ENCODE results near the gene MAP4K3. TPM values are rescaled to one million over a fixed set of nuclear protein-coding genes. Genes with fewer than 3 reads are reported as not detected.
"Not testable (repeated sequence)": the region's sequence is repeated elsewhere in the genome, so short reads cannot be mapped to it uniquely, and the experiment has no call there.

Gene MAP4K3
- total RNA-seq, 3 donors from 2014 or later, result 56.2 to 101 (median 69.8) TPM

DNA sequence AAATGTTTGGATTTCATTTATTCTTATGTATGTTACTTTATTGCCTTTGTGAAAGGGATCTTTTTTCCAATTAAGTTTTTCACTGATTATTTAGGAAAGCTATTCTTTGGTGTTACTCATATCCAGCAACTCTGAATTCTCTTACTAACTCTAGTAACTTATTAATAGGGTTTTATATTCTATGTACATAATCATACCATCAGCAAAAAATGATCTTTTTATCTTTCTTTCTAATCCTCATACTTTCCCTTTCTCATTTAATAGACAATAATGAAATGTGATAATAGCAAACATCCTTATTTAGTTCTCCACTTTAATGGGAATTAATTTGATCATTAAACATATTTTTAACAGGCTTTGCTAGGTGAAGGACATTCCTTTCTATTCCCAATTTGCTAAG is 181.0 kb downstream of the MAP4K3 start:
- TF ChIP-seq POLR2AphosphoS5 (IDR thresholded peaks at IDR 0.05) (no peak), POLR2A (IDR thresholded peaks at IDR 0.05) (no peak)
- TF ChIP-seq, protein P1, sequence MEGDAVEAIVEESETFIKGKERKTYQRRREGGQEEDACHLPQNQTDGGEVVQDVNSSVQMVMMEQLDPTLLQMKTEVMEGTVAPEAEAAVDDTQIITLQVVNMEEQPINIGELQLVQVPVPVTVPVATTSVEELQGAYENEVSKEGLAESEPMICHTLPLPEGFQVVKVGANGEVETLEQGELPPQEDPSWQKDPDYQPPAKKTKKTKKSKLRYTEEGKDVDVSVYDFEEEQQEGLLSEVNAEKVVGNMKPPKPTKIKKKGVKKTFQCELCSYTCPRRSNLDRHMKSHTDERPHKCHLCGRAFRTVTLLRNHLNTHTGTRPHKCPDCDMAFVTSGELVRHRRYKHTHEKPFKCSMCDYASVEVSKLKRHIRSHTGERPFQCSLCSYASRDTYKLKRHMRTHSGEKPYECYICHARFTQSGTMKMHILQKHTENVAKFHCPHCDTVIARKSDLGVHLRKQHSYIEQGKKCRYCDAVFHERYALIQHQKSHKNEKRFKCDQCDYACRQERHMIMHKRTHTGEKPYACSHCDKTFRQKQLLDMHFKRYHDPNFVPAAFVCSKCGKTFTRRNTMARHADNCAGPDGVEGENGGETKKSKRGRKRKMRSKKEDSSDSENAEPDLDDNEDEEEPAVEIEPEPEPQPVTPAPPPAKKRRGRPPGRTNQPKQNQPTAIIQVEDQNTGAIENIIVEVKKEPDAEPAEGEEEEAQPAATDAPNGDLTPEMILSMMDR (IDR thresholded peaks at IDR 0.05), result no peak
- no peaks in the 10 kb centered on the region for H3K4me1 ChIP-seq
- no peak for DNase-seq (ENCODE audit: low spot score in 2 of 2)
- H3K9me3 ChIP-seq, result no peaks in the 10 kb centered on the region
- no peak overlapping the region for H3K4me3 ChIP-seq
- no peak overlapping the region for H3K27ac ChIP-seq
- intact Hi-C loops (cut with DNase I; ENCODE audit: low total_unique reads), result no loop called here
- no peaks in the 10 kb centered on the region for H3K36me3 ChIP-seq
- no peaks in the 10 kb centered on the region for H3K27me3 ChIP-seq

DNA sequence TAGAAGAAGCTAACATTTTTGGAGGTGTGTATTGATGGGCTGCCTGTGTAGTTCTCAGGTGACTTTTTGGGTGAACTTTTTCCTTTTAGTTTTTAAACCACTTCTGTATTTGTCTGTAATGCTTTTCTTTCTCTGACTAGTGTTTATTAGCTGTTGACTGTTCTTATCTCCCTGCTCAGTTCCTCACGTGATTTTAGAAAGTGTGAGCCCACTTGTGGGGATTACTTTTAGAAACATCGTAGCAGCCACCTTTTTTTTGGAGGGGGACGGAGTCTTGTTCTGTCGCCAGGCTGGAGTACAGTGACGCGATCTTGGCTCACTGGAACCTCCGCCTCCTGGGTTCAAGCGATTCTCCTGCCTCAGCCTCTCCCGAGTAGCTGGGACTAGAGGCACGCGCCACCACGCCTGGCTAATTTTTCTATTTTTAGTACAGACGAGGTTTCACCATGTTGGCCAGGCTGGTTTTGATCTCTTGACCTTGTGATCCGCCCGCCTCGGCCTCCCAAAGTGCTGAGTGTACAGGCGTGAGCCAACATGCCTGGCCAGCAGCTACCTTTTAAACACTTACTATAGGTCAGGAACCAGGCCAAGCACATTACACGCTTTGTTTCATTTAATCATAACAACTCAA is 184.1 kb downstream of the MAP4K3 start:
- DNase-seq (ENCODE audit: low spot score in 2 of 2), result no peak
- Histone ChIP-seq H3K4me3 (no peak overlapping the region), H3K27me3 (no peaks in the 10 kb centered on the region), H3K27ac (no peak overlapping the region), H3K4me1 (no peaks in the 10 kb centered on the region), H3K9me3 (no peaks in the 10 kb centered on the region), H3K36me3 (peaks cover 3% of the 10 kb centered on the region)
- intact Hi-C loops (cut with DNase I; ENCODE audit: low total_unique reads), result no loop called here
- TF ChIP-seq, protein P1 (IDR thresholded peaks at IDR 0.05), result no peak
- TF ChIP-seq POLR2A (IDR thresholded peaks at IDR 0.05) (no peak), POLR2AphosphoS5 (IDR thresholded peaks at IDR 0.05) (no peak)

DNA sequence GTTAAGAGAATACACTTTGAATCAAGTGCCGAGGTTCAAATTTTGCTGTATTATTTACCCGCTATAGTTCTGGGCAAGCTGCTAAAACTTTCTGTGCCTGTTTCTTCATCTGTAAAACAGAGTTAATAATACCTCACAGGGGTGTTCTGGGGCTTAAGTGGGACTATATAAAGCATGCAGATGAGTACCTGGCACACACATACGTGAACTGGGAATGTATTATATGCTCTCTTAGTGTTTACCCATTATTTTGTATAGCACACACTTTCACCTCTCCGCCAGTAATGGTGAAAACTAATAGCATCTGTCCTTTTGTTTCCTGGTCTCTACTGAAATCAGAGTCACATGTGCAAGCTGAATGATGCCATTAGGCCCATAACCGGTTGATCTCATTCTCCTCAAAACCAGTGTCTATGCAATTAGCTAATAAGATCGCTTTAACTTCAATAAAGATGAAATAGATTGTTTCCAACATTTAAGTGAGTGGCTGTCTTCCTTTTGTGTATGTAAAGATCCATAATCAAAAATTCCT is 189.5 kb downstream of the MAP4K3 start:
- H3K4me1 ChIP-seq, result no peaks in the 10 kb centered on the region
- H3K4me3 ChIP-seq, result no peak overlapping the region
- TF ChIP-seq POLR2AphosphoS5 (IDR thresholded peaks at IDR 0.05) (no peak), POLR2A (IDR thresholded peaks at IDR 0.05) (no peak)
- TF ChIP-seq, protein P1 (IDR thresholded peaks at IDR 0.05), result no peak
- peaks cover 3% of the 10 kb centered on the region for H3K36me3 ChIP-seq
- H3K9me3 ChIP-seq, result no peaks in the 10 kb centered on the region
- DNase-seq (ENCODE audit: low spot score in 2 of 2), result no peak
- H3K27me3 ChIP-seq, result no peaks in the 10 kb centered on the region
- intact Hi-C loops (cut with DNase I; ENCODE audit: low total_unique reads), result no loop called here
- H3K27ac ChIP-seq, result no peak overlapping the region

DNA sequence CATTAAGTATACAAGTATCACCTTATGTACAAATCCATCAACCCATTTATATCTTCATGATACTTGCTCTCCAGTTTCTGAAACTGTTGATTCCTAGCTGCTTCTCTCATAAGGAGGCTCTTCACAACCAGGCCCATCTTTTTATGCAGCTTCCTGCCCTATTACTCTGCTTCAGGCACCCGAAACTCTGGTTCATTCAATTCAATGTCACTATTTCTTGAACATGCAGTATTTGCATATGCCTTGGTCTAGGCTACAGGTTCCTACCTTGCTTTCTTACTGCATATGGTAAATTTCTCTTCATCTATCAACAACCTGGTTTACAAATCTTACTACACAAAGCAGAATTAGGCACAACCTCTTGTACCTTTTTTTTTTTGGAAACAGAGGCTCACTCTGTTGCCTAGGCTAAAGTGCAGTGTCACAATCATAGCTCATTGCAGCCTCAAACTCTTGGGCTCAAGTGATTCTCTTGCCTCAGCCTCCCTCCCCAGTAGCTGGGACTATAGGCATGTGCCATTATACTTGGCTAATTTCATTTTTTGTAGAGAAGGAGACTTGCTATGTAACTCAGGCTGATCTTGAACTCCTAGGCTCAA is 190.6 kb downstream of the MAP4K3 start:
- Histone ChIP-seq H3K27ac (no peak overlapping the region), H3K9me3 (no peaks in the 10 kb centered on the region), H3K36me3 (peaks cover 3% of the 10 kb centered on the region), H3K4me1 (no peaks in the 10 kb centered on the region), H3K4me3 (no peak overlapping the region), H3K27me3 (no peaks in the 10 kb centered on the region)
- TF ChIP-seq POLR2A (IDR thresholded peaks at IDR 0.05) (no peak), POLR2AphosphoS5 (IDR thresholded peaks at IDR 0.05) (no peak)
- TF ChIP-seq, protein P1 (IDR thresholded peaks at IDR 0.05), result no peak
- intact Hi-C loops (cut with DNase I; ENCODE audit: low total_unique reads), result no loop called here
- no peak for DNase-seq (ENCODE audit: low spot score in 2 of 2)

DNA sequence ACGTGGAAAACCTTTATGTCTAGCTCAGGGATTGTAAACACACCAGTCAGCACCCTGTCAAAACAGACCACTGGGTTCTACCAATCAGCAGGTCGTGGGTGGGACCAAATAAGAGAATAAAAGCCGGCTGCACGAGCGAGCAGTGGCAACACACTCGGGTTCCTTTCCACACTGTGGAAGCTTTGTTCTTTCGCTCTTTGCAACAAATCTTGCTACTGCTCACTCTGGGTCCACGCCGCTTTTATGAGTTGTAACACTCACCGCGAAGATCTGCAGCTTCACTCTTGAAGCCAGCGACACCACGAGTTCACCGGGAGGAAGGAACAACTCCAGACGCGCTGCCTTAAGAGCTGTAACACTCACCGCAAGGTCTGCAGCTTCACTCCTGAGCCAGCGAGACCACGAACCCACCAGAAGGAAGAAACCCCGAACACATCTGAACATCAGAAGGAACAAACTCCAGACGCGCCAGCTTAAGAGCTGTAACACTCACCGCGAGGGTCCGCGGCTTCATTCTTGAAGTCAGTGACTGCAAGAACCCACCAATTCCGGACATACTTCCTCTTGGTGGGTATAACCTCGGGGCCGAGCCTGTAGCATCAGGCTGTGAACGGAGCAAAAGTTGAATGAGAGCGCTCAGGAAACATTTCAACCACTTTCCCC is 192.0 kb downstream of the MAP4K3 start:
- H3K4me1 ChIP-seq; DNase-seq (ENCODE audit: low spot score in 2 of 2); H3K9me3 ChIP-seq; H3K27ac ChIP-seq; H3K4me3 ChIP-seq; H3K27me3 ChIP-seq; intact Hi-C loops (cut with DNase I; ENCODE audit: low total_unique reads); H3K36me3 ChIP-seq: not testable (repeated sequence)

DNA sequence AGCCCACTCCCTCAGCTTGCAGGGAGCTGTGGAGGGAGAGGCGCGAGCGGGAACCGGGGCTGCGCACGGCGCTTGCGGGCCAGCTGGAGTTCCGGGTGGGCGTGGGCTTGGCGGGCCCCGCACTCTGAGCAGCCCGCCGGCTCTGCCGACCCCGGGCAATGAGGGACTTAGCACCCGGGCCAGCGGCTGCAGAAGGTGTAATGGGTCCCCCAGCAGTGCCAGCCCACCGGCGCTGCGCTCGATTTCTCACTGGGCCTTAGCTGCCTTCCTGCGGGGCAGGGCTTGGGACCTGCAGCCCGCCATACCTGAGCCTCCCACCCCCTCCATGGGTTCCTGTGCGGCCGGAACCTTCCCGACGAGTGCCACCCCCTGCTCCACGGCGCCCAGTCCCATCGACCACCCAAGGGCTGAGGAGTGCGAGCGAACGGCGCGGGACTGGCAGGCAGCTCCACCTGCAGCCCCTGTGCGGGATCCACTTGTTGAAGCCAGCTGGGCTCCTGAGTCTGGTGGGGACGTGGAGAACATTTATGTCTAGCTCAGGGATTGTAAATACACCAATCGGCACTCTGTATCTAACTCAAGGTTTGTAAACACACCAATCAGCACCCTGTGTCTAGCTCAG is 192.7 kb downstream of the MAP4K3 start:
- H3K27ac ChIP-seq; H3K27me3 ChIP-seq; H3K9me3 ChIP-seq; H3K4me1 ChIP-seq; intact Hi-C loops (cut with DNase I; ENCODE audit: low total_unique reads); DNase-seq (ENCODE audit: low spot score in 2 of 2); H3K36me3 ChIP-seq: not testable (repeated sequence)
- peak overlapping the region in 2 of 3 donors; percentile 34 to 67 for H3K4me3 ChIP-seq

Data from breast epithelium (tissue), 4 donors.